HG03066 (cell line): Measurements from ENCODE around the gene UFSP2.

Source experiments
- ATAC-seq: cut with Tn5 transposase; IDR thresholded peaks from one replicate; pipeline ENCODE4 v1.9.1; 2021; ENCODE audit warnings: low read depth; ENCODE audit not compliant: unreplicated experiment

UFSP2 gene

GRCh38 chr4:185425647-185426352 is at the start of gene UFSP2:
TSS of gene UFSP2 (minus strand) at chr4:185425964. CDS start at chr4:185425868, 96 bp downstream.
- peak; percentile 90 for ATAC-seq

- ATAC-seq = no peak
These were observed 47.5 kb upstream of the UFSP2 start for GRCh38 chr4:185473247-185473646.

- ATAC-seq = peak; percentile 25
These were observed 46.4 kb upstream of the UFSP2 start for GRCh38 chr4:185472103-185472542.

- peak; percentile 89 for ATAC-seq
These were observed 45.7 kb upstream of the UFSP2 start, which contains the start of gene CCDC110 for GRCh38 chr4:185471235-185472102. TSS of gene CCDC110 (minus strand) at chr4:185471733. CDS start at chr4:185471683, 50 bp downstream.

- ATAC-seq = no peak
These were observed 44.9 kb upstream of the UFSP2 start for GRCh38 chr4:185470501-185471195.

GRCh38 chr4:185469580-185470154 is 43.9 kb upstream of the UFSP2 start:
- no peak for ATAC-seq

- ATAC-seq = no peak
These were observed 43.2 kb upstream of the UFSP2 start for GRCh38 chr4:185468999-185469398.

GRCh38 chr4:185467991-185468390 is 42.2 kb upstream of the UFSP2 start:
- ATAC-seq = no peak

GRCh38 chr4:185467101-185467500 is 41.3 kb upstream of the UFSP2 start:
- no peak for ATAC-seq

- no peak for ATAC-seq
These were observed 39.9 kb upstream of the UFSP2 start for GRCh38 chr4:185465707-185466106.

GRCh38 chr4:185464887-185465286 is 39.1 kb upstream of the UFSP2 start:
- no peak for ATAC-seq

- no peak for ATAC-seq
These were observed 38.4 kb upstream of the UFSP2 start for GRCh38 chr4:185464183-185464582.

- no peak for ATAC-seq
These were observed 37.8 kb upstream of the UFSP2 start for GRCh38 chr4:185463541-185463940.

GRCh38 chr4:185461565-185461964 is 35.8 kb upstream of the UFSP2 start:
- ATAC-seq = no peak

GRCh38 chr4:185457136-185457535 is 31.4 kb upstream of the UFSP2 start:
- ATAC-seq = no peak

GRCh38 chr4:185456131-185456530 is 30.4 kb upstream of the UFSP2 start:
- ATAC-seq = no peak

- no peak for ATAC-seq
These were observed 19.4 kb upstream of the UFSP2 start for GRCh38 chr4:185445209-185445608.

GRCh38 chr4:185441479-185441878 is 15.7 kb upstream of the UFSP2 start:
- no peak for ATAC-seq

- no peak for ATAC-seq
These were observed 12.0 kb upstream of the UFSP2 start for GRCh38 chr4:185437809-185438208.

- no peak for ATAC-seq
These were observed 9.7 kb upstream of the UFSP2 start for GRCh38 chr4:185435466-185435865.

GRCh38 chr4:185429660-185430059 is 3.9 kb upstream of the UFSP2 start:
- ATAC-seq = no peak
